NCI-H1930 (cell line): Measurements from ENCODE around the gene ZNF324B.
"Not testable (repeated sequence)": the region's sequence is repeated elsewhere in the genome, so short reads cannot be mapped to it uniquely, and the experiment has no call there.

ENCODE experiments used
- DNase-seq, 2 experiments: peaks; one replicate each; lab custom pipeline; 2025; lab: John Stamatoyannopoulos, UW

ZNF324B gene

GRCh38 chr19:58451358-58452101 lies at the start of gene ZNF324B:
TSS of gene ZNF324B (plus strand) at chr19:58451622. CDS start at chr19:58453702, 2,080 bp downstream.
- DNase-seq, result peak; percentile 97 to 99

GRCh38 chr19:58401840-58402421 lies 49.5 kb upstream of the ZNF324B start:
- DNase-seq, result no peak

GRCh38 chr19:58403920-58404478 lies 47.4 kb upstream of the ZNF324B start:
- DNase-seq, result not testable (repeated sequence)

- DNase-seq, result no peak
Observed at GRCh38 chr19:58406818-58407657, 44.4 kb upstream of the ZNF324B start.

- DNase-seq, result no peak
Observed at GRCh38 chr19:58407658-58408151, 43.7 kb upstream of the ZNF324B start.

GRCh38 chr19:58408152-58409009 lies 43.0 kb upstream of the ZNF324B start, which contains the start of gene ZNF584:
TSS of gene ZNF584 (plus strand) at chr19:58408649. CDS start at chr19:58409148, 499 bp downstream.
- peak; percentile 98 to 99 for DNase-seq

- DNase-seq, result peak; percentile 27 to 47
Observed at GRCh38 chr19:58409010-58409790, 42.2 kb upstream of the ZNF324B start.

- DNase-seq, result no peak
Observed at GRCh38 chr19:58416604-58417003, 34.8 kb upstream of the ZNF324B start.

GRCh38 chr19:58417071-58417470 lies 34.4 kb upstream of the ZNF324B start:
- no peak for DNase-seq

- DNase-seq, result no peak
Observed at GRCh38 chr19:58428617-58429016, 22.8 kb upstream of the ZNF324B start.

- no peak for DNase-seq
Observed at GRCh38 chr19:58429745-58430144, 21.7 kb upstream of the ZNF324B start.

GRCh38 chr19:58434217-58434616 lies 17.2 kb upstream of the ZNF324B start:
- DNase-seq, result no peak

- peak; percentile 100 for DNase-seq
Observed at GRCh38 chr19:58439576-58440554, 11.6 kb upstream of the ZNF324B start, which contains the start of gene ZNF132. TSS of gene ZNF132 (minus strand) at chr19:58440153. CDS start at chr19:58439821, 332 bp downstream.

- no peak for DNase-seq
Observed at GRCh38 chr19:58440556-58440955, 10.9 kb upstream of the ZNF324B start.

- DNase-seq, result not testable (repeated sequence)
Observed at GRCh38 chr19:58442986-58443385, 8.4 kb upstream of the ZNF324B start.

- not testable (repeated sequence) for DNase-seq
Observed at GRCh38 chr19:58448860-58449259, 2.6 kb upstream of the ZNF324B start.

- not testable (repeated sequence) for DNase-seq
Observed at GRCh38 chr19:58449980-58450379, 1.4 kb upstream of the ZNF324B start.

GRCh38 chr19:58450856-58451357 lies 515 bp upstream of the ZNF324B start:
- DNase-seq, result peak in 1 of 2 experiments; percentile 54

- no peak for DNase-seq
Observed at GRCh38 chr19:58453743-58454142, 2.3 kb downstream of the ZNF324B start.
